Fibroblast of lung (primary cell): ENCODE measurements around the gene BCL6B.

Experiments
- CTCF ChIP-seq, 2 donors: IDR thresholded peaks in 1 of 2; conservative IDR thresholded peaks in 1 of 2; 1 replicate in 1 of 2; 2 replicates in 1 of 2; pipeline ENCODE4 v1.5.1; 2011 to 2012; ENCODE audit warnings: low read length in 2 of 2, control low read depth in 1 of 2, inconsistent platforms in 1 of 2, low read depth in 1 of 2, mild to moderate bottlenecking in 1 of 2
- EZH2 ChIP-seq: IDR thresholded peaks from 2 replicates; pipeline ENCODE4 v1.5.1; 2012; ENCODE audit warnings: low read length, control low read depth, mild to moderate bottlenecking; ENCODE audit errors: missing control alignments

GRCh38 chr17:7018331-7018964 is 4.4 kb upstream of the BCL6B start:
- TF ChIP-seq CTCF (conservative IDR thresholded peaks at IDR 0.05 in 1 of 2, IDR thresholded peaks at IDR 0.05 in 1 of 2; ENCODE audit: low read depth in 1 of 2, low read length in 2 of 2) (no peak), EZH2 (no peak)
